ENCODE results near the gene SUSD4.

SUSD4 gene

GRCh38 chr1:223231011-223231572 lies 132.9 kb downstream of the SUSD4 start:
- no peak for DNase-seq (ENCODE audit: low read depth in 2 of 2)

GRCh38 chr1:223230161-223230881 lies 133.7 kb downstream of the SUSD4 start:
- peak in 1 of 2 donors; percentile 43 for DNase-seq (ENCODE audit: low read depth in 2 of 2)

GRCh38 chr1:223229756-223230155 lies 134.2 kb downstream of the SUSD4 start:
- DNase-seq (ENCODE audit: low read depth in 2 of 2): no peak

- no peak for DNase-seq (ENCODE audit: low read depth in 2 of 2)
Observed at GRCh38 chr1:223228931-223229528, 134.9 kb downstream of the SUSD4 start.

- DNase-seq (ENCODE audit: low read depth in 2 of 2): no peak
Observed at GRCh38 chr1:223228201-223228600, 135.8 kb downstream of the SUSD4 start.

- DNase-seq (ENCODE audit: low read depth in 2 of 2): no peak
Observed at GRCh38 chr1:223227486-223228196, 136.3 kb downstream of the SUSD4 start.

GRCh38 chr1:223227031-223227430 lies 136.9 kb downstream of the SUSD4 start:
- no peak for DNase-seq (ENCODE audit: low read depth in 2 of 2)

GRCh38 chr1:223226271-223226670 lies 137.7 kb downstream of the SUSD4 start:
- no peak for DNase-seq (ENCODE audit: low read depth in 2 of 2)

GRCh38 chr1:223225481-223225880 lies 138.5 kb downstream of the SUSD4 start:
- DNase-seq (ENCODE audit: low read depth in 2 of 2): no peak

- DNase-seq (ENCODE audit: low read depth in 2 of 2): no peak
Observed at GRCh38 chr1:223225061-223225460, 138.9 kb downstream of the SUSD4 start.

- DNase-seq (ENCODE audit: low read depth in 2 of 2): no peak
Observed at GRCh38 chr1:223224465-223224864, 139.5 kb downstream of the SUSD4 start.

- no peak for DNase-seq (ENCODE audit: low read depth in 2 of 2)
Observed at GRCh38 chr1:223223091-223223995, 140.6 kb downstream of the SUSD4 start.

GRCh38 chr1:223222377-223222776 lies 141.6 kb downstream of the SUSD4 start:
- no peak for DNase-seq (ENCODE audit: low read depth in 2 of 2)

- DNase-seq (ENCODE audit: low read depth in 2 of 2): no peak
Observed at GRCh38 chr1:223221686-223222085, 142.3 kb downstream of the SUSD4 start.

GRCh38 chr1:223219846-223220610 lies 143.9 kb downstream of the SUSD4 start:
- DNase-seq (ENCODE audit: low read depth in 2 of 2): no peak

- DNase-seq (ENCODE audit: low read depth in 2 of 2): no peak
Observed at GRCh38 chr1:223219318-223219635, 144.7 kb downstream of the SUSD4 start.

- DNase-seq (ENCODE audit: low read depth in 2 of 2): no peak
Observed at GRCh38 chr1:223217781-223218180, 146.2 kb downstream of the SUSD4 start.

- no peak for DNase-seq (ENCODE audit: low read depth in 2 of 2)
Observed at GRCh38 chr1:223216531-223217205, 147.3 kb downstream of the SUSD4 start.

GRCh38 chr1:223216074-223216473 lies 147.9 kb downstream of the SUSD4 start:
- no peak for DNase-seq (ENCODE audit: low read depth in 2 of 2)

GRCh38 chr1:223215026-223215425 lies 148.9 kb downstream of the SUSD4 start:
- no peak for DNase-seq (ENCODE audit: low read depth in 2 of 2)
